K562 (cell line): ENCODE data around the gene TEKT2.

Experiments used
- CBX3 ChIP-seq, 2 experiments: IDR thresholded peaks; 1 replicate in 1 of 2; 2 replicates in 1 of 2; pipeline ENCODE4 v1.6.1; 2012; ENCODE audit warnings: inconsistent platforms in 2 of 2, low read length in 2 of 2, borderline replicate concordance in 1 of 2, control low read depth in 1 of 2
- MXI1 ChIP-seq: IDR thresholded peaks from 2 replicates; pipeline ENCODE4 v1.6.1; 2011; ENCODE audit warnings: low read depth, mild to moderate bottlenecking, improper control_type of control experiment, low read length
- POLR2A ChIP-seq: fragments of 450-650 bp; conservative IDR thresholded peaks from 2 replicates; pipeline ENCODE4 v1.6.1; 2016

DNA sequence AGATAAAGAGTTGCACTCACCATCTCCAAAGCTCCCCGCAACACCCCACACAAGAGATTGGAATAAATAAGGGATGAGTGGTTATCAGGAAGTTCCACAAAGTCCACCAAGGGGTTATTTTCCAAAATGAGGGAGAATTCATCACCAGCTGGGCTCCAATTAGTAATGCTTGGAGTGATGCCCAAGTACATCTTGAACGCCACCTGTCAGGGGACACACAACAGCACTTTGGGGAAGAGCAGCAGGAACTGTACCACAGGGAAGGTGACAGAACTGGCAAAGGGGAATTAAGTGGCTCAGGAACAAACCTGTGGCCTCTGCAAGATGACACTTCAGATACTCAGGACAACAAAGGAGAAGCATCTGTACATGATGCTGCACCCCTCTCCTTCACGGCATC lies 53.9 kb downstream of the TEKT2 start:
- no peak for TF ChIP-seq MXI1
- TF ChIP-seq POLR2A, result no peak
- no peak for TF ChIP-seq CBX3 (IDR thresholded peaks at IDR 0.05; ENCODE audit: borderline replicate concordance in 1 of 2, low read length in 2 of 2)
